ENCODE results near the gene KLB.

GRCh38 chr4:39467464-39467863 is 60.7 kb downstream of the KLB start:
- TF ChIP-seq EZH2 (IDR thresholded peaks at IDR 0.05; ENCODE audit: borderline replicate concordance, insufficient read depth, low read depth, low read length, poor library complexity, severe bottlenecking) (no peak), CTCF (IDR thresholded peaks at IDR 0.05) (no peak)

All from B cell (primary cell).